Coronary artery (tissue), 2 donors: Measurements from ENCODE around the gene CPEB1.

ENCODE experiments used
- DNase-seq: peaks from one replicate; pipeline ENCODE4 v3.0.0-alpha.2; 2017; ENCODE audit warnings: low spot score
- H3K27ac ChIP-seq, 2 donors: fragments of 200-600 bp; sonication (generic); one replicate each; pipeline ENCODE4 v1.5.1; 2016 to 2019
- H3K4me3 ChIP-seq: fragments of 200-600 bp; sonication (generic); 2 replicates; pipeline ENCODE4 v1.5.1; 2016; ENCODE audit warnings: mild to moderate bottlenecking, moderate library complexity
- CTCF ChIP-seq: fragments of 200-600 bp; sonication (generic); IDR thresholded peaks from one replicate; pipeline ENCODE4 v1.5.1; 2019; ENCODE audit warnings: antibody characterized with exemption

Gene CPEB1

GRCh38 chr15:82597815-82598214 lies 49.3 kb downstream of the CPEB1 start:
- no peak overlapping the region for H3K27ac ChIP-seq
- H3K4me3 ChIP-seq = no peak overlapping the region
- no peak for TF ChIP-seq CTCF
- DNase-seq = no peak

- TF ChIP-seq CTCF = no peak
- DNase-seq = no peak
- Histone ChIP-seq H3K4me3 (no peak overlapping the region), H3K27ac (no peak overlapping the region)
Observed at GRCh38 chr15:82595766-82596165, 51.4 kb downstream of the CPEB1 start.

GRCh38 chr15:82595203-82595602 lies 52.0 kb downstream of the CPEB1 start:
- TF ChIP-seq CTCF = no peak
- Histone ChIP-seq H3K4me3 (no peak overlapping the region), H3K27ac (no peak overlapping the region)
- DNase-seq = no peak

GRCh38 chr15:82587805-82588204 lies 59.4 kb downstream of the CPEB1 start:
- no peak overlapping the region for H3K4me3 ChIP-seq
- H3K27ac ChIP-seq = no peak overlapping the region
- no peak for TF ChIP-seq CTCF
- DNase-seq = no peak

GRCh38 chr15:82585072-82585471 lies 62.1 kb downstream of the CPEB1 start:
- no peak for TF ChIP-seq CTCF
- no peak overlapping the region for H3K4me3 ChIP-seq
- DNase-seq = no peak
- no peak overlapping the region for H3K27ac ChIP-seq

- H3K27ac ChIP-seq = no peak overlapping the region
- TF ChIP-seq CTCF = no peak
- no peak overlapping the region for H3K4me3 ChIP-seq
- no peak for DNase-seq
Observed at GRCh38 chr15:82580713-82581112, 66.5 kb downstream of the CPEB1 start.

- TF ChIP-seq CTCF = no peak
- Histone ChIP-seq H3K27ac (no peak overlapping the region), H3K4me3 (no peak overlapping the region)
- DNase-seq = no peak
Observed at GRCh38 chr15:82575335-82575734, 71.8 kb downstream of the CPEB1 start.
